Panc1 (cell line): ENCODE data around the gene VEGFD. TPM values are rescaled to one million over a fixed set of nuclear protein-coding genes. Genes with fewer than 3 reads are reported as not detected.

Experiments used
- ATAC-seq: fragments of 200-7000 bp; cut with Tn5 transposase; 2 replicates; pipeline ENCODE4 v1.9.1; 2020; ENCODE audit warnings: mild to moderate bottlenecking, moderate library complexity
- BruUV-seq: library from RNA; stranded (reverse); fragments of 400-500 nt; replicated peaks from 2 replicates; lab custom pipeline; 2021; lab: Mats Ljungman, UMichigan
- CTCF ChIA-PET: fragments of 300-600 bp; sonication (Branson Sonifier 250); formaldehyde crosslinking; loops from one replicate; lab custom pipeline; 2022; ENCODE audit warnings: antibody characterized with exemption; lab: Charles Lee
- POLR2A ChIA-PET: fragments of 300-600 bp; sonication (Branson Sonifier 250); formaldehyde crosslinking; loops from one replicate; lab custom pipeline; 2022; ENCODE audit warnings: antibody characterized with exemption; lab: Charles Lee
- DNase-seq: peaks from one replicate; pipeline ENCODE4 v3.0.0-alpha.2; 2010; ENCODE audit warnings: low read depth, low spot score
- H3K27ac ChIP-seq: 2 replicates; pipeline ENCODE4 v1.5.1; 2011; ENCODE audit warnings: mild to moderate bottlenecking, low read length, inconsistent platforms
- H3K27me3 ChIP-seq: fragments of 200-500 bp; sonication (Bioruptor generic); 2 replicates; pipeline ENCODE4 v1.6.0; 2014; ENCODE audit warnings: low read length, inconsistent platforms; ENCODE audit not compliant: control insufficient read depth, insufficient read depth
- H3K36me3 ChIP-seq: fragments of 200-500 bp; sonication (Bioruptor generic); 2 replicates; pipeline ENCODE4 v1.5.1; 2014; ENCODE audit warnings: inconsistent platforms, mild to moderate bottlenecking, low read length, moderate library complexity; ENCODE audit not compliant: control insufficient read depth, insufficient read depth
- H3K4me1 ChIP-seq: 2 replicates; pipeline ENCODE4 v1.5.1; 2011; ENCODE audit warnings: inconsistent platforms, mild to moderate bottlenecking, low read length, moderate library complexity; ENCODE audit not compliant: control insufficient read depth, insufficient read depth
- H3K4me3 ChIP-seq, 2 experiments: 2 replicates each; pipeline ENCODE4 v1.5.1; 2011 to 2012; ENCODE audit warnings: low read depth in 2 of 2, low read length in 2 of 2, mild to moderate bottlenecking in 2 of 2, inconsistent platforms in 1 of 2, moderate library complexity in 1 of 2
- H3K9me3 ChIP-seq: fragments of 200-500 bp; sonication (Bioruptor generic); 2 replicates; pipeline ENCODE4 v1.5.1; 2014; ENCODE audit warnings: low read depth, mild to moderate bottlenecking, inconsistent platforms, low read length, moderate library complexity; ENCODE audit not compliant: control insufficient read depth, insufficient read depth
- POLR2AphosphoS5 ChIP-seq: IDR thresholded peaks from 2 replicates; pipeline ENCODE4 v1.6.1; 2012; ENCODE audit warnings: mild to moderate bottlenecking, low read depth, low read length, moderate library complexity
- SIN3A ChIP-seq: IDR thresholded peaks from 2 replicates; pipeline ENCODE4 v1.6.1; 2012; ENCODE audit warnings: low read depth, mild to moderate bottlenecking, low read length, moderate library complexity, borderline replicate concordance; ENCODE audit not compliant: insufficient read depth
- TCF7L2 ChIP-seq: IDR thresholded peaks from 2 replicates; pipeline ENCODE4 v1.6.1; 2011; ENCODE audit warnings: mild to moderate bottlenecking, low read depth, low read length, inconsistent platforms
- in situ Hi-C: cut with HindIII; loops from 2 replicates; pipeline ENCODE4 v1.10.0; 2016; ENCODE audit warnings: low sequenced_read_pairs, low pct_unique_long_range_greater_than_20kb
- intact Hi-C: fragments of 100-400 bp; cut with micrococcal nuclease; formaldehyde crosslinking; loops from one replicate; pipeline ENCODE4 v1.10.0; 2022; ENCODE audit not compliant: unreplicated experiment
- total RNA-seq: library from RNA; stranded (reverse); gene quantifications from one replicate; pipeline ENCODE4 v1.2.1, GENCODE V29; 2021; ENCODE audit not compliant: unreplicated experiment
- TF ChIP-seq, protein P1 (sequence below): fragments of 450-650 bp; IDR thresholded peaks from 2 replicates; pipeline ENCODE4 v1.5.1; 2017; ENCODE audit warnings: mild to moderate bottlenecking
- TF ChIP-seq, protein P2 (sequence below), 2 experiments: IDR thresholded peaks; 2 replicates each; pipeline ENCODE4 v1.6.1; 2011 to 2012; ENCODE audit warnings: low read depth in 2 of 2, control low read depth in 1 of 2, low read length in 1 of 2, mild to moderate bottlenecking in 1 of 2, moderate library complexity in 1 of 2; ENCODE audit not compliant: insufficient read depth in 1 of 2

The VEGFD gene
- total RNA-seq, 1 experiment from 2014 or later: not detected

DNA sequence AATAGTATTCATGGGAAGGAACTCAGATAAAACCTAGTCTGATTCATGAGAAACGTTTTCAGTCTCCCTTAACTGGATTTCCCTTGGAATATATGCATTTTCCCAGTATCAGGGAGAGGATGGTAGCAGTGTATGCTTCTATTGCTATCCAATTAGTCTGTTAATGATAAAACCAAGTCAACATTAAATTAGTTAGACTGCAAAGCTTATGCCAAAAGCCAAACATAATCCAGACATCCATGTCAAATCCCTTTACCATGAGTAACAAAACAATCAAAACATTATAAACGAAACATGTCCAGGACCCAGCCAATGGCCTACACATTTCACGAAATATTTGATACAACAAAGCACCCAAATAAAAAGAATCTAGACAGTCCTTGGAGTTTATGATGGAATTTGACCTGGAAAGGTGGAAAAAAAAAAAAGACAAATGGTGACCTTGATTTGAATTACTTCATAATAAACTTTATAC, 34.5 kb upstream of the VEGFD start:
- BruUV-seq: no TSS peak
- ChIA-PET POLR2A (no interaction called here), CTCF (no interaction called here)
- Histone ChIP-seq H3K4me3 (no peak overlapping the region), H3K27me3 (no peaks in the 10 kb centered on the region), H3K9me3 (no peaks in the 10 kb centered on the region), H3K27ac (no peak overlapping the region), H3K36me3 (no peaks in the 10 kb centered on the region), H3K4me1 (no peaks in the 10 kb centered on the region)
- TF ChIP-seq SIN3A (no peak), TCF7L2 (no peak), POLR2AphosphoS5 (no peak)
- TF ChIP-seq, protein P1, sequence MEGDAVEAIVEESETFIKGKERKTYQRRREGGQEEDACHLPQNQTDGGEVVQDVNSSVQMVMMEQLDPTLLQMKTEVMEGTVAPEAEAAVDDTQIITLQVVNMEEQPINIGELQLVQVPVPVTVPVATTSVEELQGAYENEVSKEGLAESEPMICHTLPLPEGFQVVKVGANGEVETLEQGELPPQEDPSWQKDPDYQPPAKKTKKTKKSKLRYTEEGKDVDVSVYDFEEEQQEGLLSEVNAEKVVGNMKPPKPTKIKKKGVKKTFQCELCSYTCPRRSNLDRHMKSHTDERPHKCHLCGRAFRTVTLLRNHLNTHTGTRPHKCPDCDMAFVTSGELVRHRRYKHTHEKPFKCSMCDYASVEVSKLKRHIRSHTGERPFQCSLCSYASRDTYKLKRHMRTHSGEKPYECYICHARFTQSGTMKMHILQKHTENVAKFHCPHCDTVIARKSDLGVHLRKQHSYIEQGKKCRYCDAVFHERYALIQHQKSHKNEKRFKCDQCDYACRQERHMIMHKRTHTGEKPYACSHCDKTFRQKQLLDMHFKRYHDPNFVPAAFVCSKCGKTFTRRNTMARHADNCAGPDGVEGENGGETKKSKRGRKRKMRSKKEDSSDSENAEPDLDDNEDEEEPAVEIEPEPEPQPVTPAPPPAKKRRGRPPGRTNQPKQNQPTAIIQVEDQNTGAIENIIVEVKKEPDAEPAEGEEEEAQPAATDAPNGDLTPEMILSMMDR: no peak
- TF ChIP-seq, protein P2, sequence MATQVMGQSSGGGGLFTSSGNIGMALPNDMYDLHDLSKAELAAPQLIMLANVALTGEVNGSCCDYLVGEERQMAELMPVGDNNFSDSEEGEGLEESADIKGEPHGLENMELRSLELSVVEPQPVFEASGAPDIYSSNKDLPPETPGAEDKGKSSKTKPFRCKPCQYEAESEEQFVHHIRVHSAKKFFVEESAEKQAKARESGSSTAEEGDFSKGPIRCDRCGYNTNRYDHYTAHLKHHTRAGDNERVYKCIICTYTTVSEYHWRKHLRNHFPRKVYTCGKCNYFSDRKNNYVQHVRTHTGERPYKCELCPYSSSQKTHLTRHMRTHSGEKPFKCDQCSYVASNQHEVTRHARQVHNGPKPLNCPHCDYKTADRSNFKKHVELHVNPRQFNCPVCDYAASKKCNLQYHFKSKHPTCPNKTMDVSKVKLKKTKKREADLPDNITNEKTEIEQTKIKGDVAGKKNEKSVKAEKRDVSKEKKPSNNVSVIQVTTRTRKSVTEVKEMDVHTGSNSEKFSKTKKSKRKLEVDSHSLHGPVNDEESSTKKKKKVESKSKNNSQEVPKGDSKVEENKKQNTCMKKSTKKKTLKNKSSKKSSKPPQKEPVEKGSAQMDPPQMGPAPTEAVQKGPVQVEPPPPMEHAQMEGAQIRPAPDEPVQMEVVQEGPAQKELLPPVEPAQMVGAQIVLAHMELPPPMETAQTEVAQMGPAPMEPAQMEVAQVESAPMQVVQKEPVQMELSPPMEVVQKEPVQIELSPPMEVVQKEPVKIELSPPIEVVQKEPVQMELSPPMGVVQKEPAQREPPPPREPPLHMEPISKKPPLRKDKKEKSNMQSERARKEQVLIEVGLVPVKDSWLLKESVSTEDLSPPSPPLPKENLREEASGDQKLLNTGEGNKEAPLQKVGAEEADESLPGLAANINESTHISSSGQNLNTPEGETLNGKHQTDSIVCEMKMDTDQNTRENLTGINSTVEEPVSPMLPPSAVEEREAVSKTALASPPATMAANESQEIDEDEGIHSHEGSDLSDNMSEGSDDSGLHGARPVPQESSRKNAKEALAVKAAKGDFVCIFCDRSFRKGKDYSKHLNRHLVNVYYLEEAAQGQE (IDR thresholded peaks at IDR 0.05; ENCODE audit: insufficient read depth in 1 of 2, low read depth in 2 of 2, low read length in 1 of 2): no peak
- in situ Hi-C loops: no loop called here
- intact Hi-C loops: no loop called here
- DNase-seq (no peak), ATAC-seq (no peak)

DNA sequence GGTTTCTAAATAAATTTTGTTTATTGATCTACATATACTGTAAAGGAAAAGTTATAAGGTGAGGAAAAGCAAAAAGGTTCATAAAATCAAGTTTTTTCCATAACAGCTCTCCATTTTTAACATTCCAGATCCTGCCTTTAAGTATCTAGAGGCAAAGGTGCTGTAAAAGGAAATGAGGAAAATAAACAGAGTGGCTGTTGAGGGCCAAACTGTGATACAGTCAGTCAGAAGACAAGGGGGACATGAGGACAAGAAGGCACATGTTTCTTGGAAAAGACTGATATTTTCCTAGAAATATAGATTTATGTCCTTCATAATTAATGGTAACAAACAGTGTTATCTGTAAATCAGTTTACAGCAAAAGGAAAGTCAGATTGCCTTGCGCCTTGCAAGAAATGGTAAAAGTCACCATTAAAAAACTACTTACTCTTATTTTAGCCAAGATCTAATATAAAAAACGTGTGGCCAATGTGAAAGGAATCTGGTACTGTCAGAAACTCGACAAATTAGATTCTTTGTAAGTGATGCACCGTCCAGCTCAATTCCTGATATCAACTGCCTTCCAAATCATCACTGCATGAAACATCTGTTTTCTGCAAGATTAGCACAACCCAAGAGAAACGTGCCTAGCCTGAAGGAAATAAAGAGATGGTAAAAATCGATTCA, 34.0 kb upstream of the VEGFD start:
- ChIA-PET POLR2A (no interaction called here), CTCF (no interaction called here)
- Histone ChIP-seq H3K4me3 (no peak overlapping the region), H3K9me3 (no peaks in the 10 kb centered on the region), H3K36me3 (no peaks in the 10 kb centered on the region), H3K27ac (no peak overlapping the region), H3K4me1 (no peaks in the 10 kb centered on the region), H3K27me3 (no peaks in the 10 kb centered on the region)
- in situ Hi-C loops: no loop called here
- intact Hi-C loops: no loop called here
- no peak for TF ChIP-seq SIN3A
- ATAC-seq (no peak), DNase-seq (no peak)
- BruUV-seq: no TSS peak
